ENCODE results near the gene PON3. TPM values are rescaled to one million over a fixed set of nuclear protein-coding genes. Genes with fewer than 3 reads are reported as not detected.

Gene PON3
- total RNA-seq, 1 donor = not detected

- no peak for TF ChIP-seq CTCF (IDR thresholded peaks at IDR 0.05; ENCODE audit: insufficient read depth, low read length)
- DNase-seq (ENCODE audit: low read depth) = no peak
- peak overlapping the region; percentile 78 for H3K4me3 ChIP-seq (ENCODE audit: low read depth, low read length)
These were observed 39.2 kb upstream of the PON3 start for GRCh38 chr7:95435422-95435780.

GRCh38 chr7:95434557-95435421 is 38.6 kb upstream of the PON3 start, which contains the start of gene PON2:
Gene PON2 (minus strand): TSS chr7:95435028. CDS start chr7:95434951, 77 bp downstream.
- H3K4me3 ChIP-seq (ENCODE audit: low read depth, low read length) = peak within 1 kb of the TSS; percentile 78
- peak; percentile 77 for DNase-seq (ENCODE audit: low read depth)
- no peak for TF ChIP-seq CTCF (IDR thresholded peaks at IDR 0.05; ENCODE audit: insufficient read depth, low read length)

GRCh38 chr7:95433952-95434556 is 37.9 kb upstream of the PON3 start:
- TF ChIP-seq CTCF (IDR thresholded peaks at IDR 0.05; ENCODE audit: insufficient read depth, low read length) = no peak
- H3K4me3 ChIP-seq (ENCODE audit: low read depth, low read length) = peak overlapping the region; percentile 78
- DNase-seq (ENCODE audit: low read depth) = no peak

- no peak overlapping the region for H3K4me3 ChIP-seq (ENCODE audit: low read depth, low read length)
- no peak for TF ChIP-seq CTCF (IDR thresholded peaks at IDR 0.05; ENCODE audit: insufficient read depth, low read length)
- no peak for DNase-seq (ENCODE audit: low read depth)
These were observed 37.0 kb upstream of the PON3 start for GRCh38 chr7:95433129-95433528.

- H3K4me3 ChIP-seq (ENCODE audit: low read depth, low read length) = no peak overlapping the region
- no peak for DNase-seq (ENCODE audit: low read depth)
- TF ChIP-seq CTCF (IDR thresholded peaks at IDR 0.05; ENCODE audit: insufficient read depth, low read length) = no peak
These were observed 36.4 kb upstream of the PON3 start for GRCh38 chr7:95432606-95433005.

GRCh38 chr7:95430864-95431263 is 34.7 kb upstream of the PON3 start:
- H3K4me3 ChIP-seq (ENCODE audit: low read depth, low read length) = no peak overlapping the region
- no peak for TF ChIP-seq CTCF (IDR thresholded peaks at IDR 0.05; ENCODE audit: insufficient read depth, low read length)
- no peak for DNase-seq (ENCODE audit: low read depth)

All from fibroblast of the aortic adventitia (primary cell).